GM19397 (cell line): ENCODE data around the gene RNF166.

Source experiments
- ATAC-seq: cut with Tn5 transposase; IDR thresholded peaks from one replicate; pipeline ENCODE4 v1.9.1; 2021; ENCODE audit warnings: mild to moderate bottlenecking, moderate library complexity; ENCODE audit not compliant: unreplicated experiment

The RNF166 gene

GRCh38 chr16:88711750-88712340 is 5.6 kb upstream of the RNF166 start:
- no peak for ATAC-seq

- ATAC-seq, result no peak
Measured at GRCh38 chr16:88710556-88710955, 4.3 kb upstream of the RNF166 start.

- no peak for ATAC-seq
Measured at GRCh38 chr16:88706965-88707826, 988 bp upstream of the RNF166 start.

- peak; percentile 15 for ATAC-seq
Measured at GRCh38 chr16:88705801-88706228, 393 bp downstream of the RNF166 start.

- ATAC-seq, result no peak
Measured at GRCh38 chr16:88705076-88705684, 1.0 kb downstream of the RNF166 start.

- ATAC-seq, result no peak
Measured at GRCh38 chr16:88703486-88704309, 2.5 kb downstream of the RNF166 start.

GRCh38 chr16:88702371-88703210 is 3.6 kb downstream of the RNF166 start:
- no peak for ATAC-seq

GRCh38 chr16:88701581-88702370 is 4.4 kb downstream of the RNF166 start:
- no peak for ATAC-seq

- ATAC-seq, result peak; percentile 59
Measured at GRCh38 chr16:88700636-88701482, 5.3 kb downstream of the RNF166 start.

GRCh38 chr16:88700322-88700635 is 5.9 kb downstream of the RNF166 start:
- ATAC-seq, result no peak

GRCh38 chr16:88699180-88699579 is 7.0 kb downstream of the RNF166 start:
- no peak for ATAC-seq

GRCh38 chr16:88698646-88699045 is 7.6 kb downstream of the RNF166 start:
- no peak for ATAC-seq

- no peak for ATAC-seq
Measured at GRCh38 chr16:88697831-88698615, 8.2 kb downstream of the RNF166 start.

- no peak for ATAC-seq
Measured at GRCh38 chr16:88697116-88697830, 8.9 kb downstream of the RNF166 start.

- no peak for ATAC-seq
Measured at GRCh38 chr16:88696441-88696840, 9.8 kb downstream of the RNF166 start.

- ATAC-seq, result no peak
Measured at GRCh38 chr16:88695753-88696152, 10.5 kb downstream of the RNF166 start.

- ATAC-seq, result no peak
Measured at GRCh38 chr16:88695218-88695617, 11.0 kb downstream of the RNF166 start.
